Suprapubic skin (tissue), 4 donors: Measurements from ENCODE around the gene MSX1.

ENCODE experiments used
- CTCF ChIP-seq, 2 donors: fragments of 200-600 bp in 1 of 2; fragments of 450-650 bp in 1 of 2; sonication (generic) in 1 of 2; IDR thresholded peaks; one replicate each; pipeline ENCODE4 v1.5.1; 2016 to 2019; ENCODE audit warnings: antibody characterized with exemption in 2 of 2, mild to moderate bottlenecking in 1 of 2, moderate library complexity in 1 of 2
- EP300 ChIP-seq: sonication (generic); formaldehyde crosslinking; IDR thresholded peaks from one replicate; pipeline ENCODE4 v1.6.1; 2017; ENCODE audit warnings: antibody characterized with exemption
- POLR2A ChIP-seq, 2 donors: fragments of 450-650 bp; IDR thresholded peaks; one replicate each; pipeline ENCODE4 v1.6.1; 2017; ENCODE audit warnings: antibody characterized with exemption in 2 of 2, mild to moderate bottlenecking in 2 of 2, moderate library complexity in 2 of 2
- POLR2AphosphoS5 ChIP-seq, 3 donors: sonication (generic); formaldehyde crosslinking; IDR thresholded peaks; one replicate each; pipeline ENCODE4 v1.6.1; 2017; ENCODE audit warnings: antibody characterized with exemption in 3 of 3

DNA sequence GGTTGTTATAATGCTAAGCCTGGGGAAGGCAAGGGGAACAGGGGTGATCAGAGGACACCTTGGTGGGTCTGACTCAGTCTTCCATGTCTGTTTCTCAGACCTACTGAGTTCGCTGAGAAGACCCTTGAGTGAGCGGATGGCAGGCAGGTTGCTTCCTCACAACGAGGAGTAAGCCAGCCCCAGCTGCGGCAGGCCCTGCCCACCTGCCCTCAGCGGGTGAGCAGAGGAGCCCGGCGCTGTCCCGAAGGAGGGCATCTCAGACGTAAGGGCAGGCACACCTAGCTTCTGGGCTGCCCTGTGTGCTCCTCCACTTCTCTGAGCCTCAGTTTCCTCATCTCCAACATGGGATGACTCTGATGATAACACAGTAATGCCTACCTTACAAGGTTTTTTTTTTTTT is 30.3 kb downstream of the MSX1 start:
- TF ChIP-seq POLR2A (IDR thresholded peaks at IDR 0.05) (no peak), CTCF (IDR thresholded peaks at IDR 0.05) (no peak), EP300 (no peak), POLR2AphosphoS5 (IDR thresholded peaks at IDR 0.05) (no peak)
